ENCODE data around the gene GDI2. TPM values are rescaled to one million over a fixed set of nuclear protein-coding genes. Genes with fewer than 3 reads are reported as not detected.
A peak's percentile ranks its signal among the peaks of the same experiment; 100 is the strongest.
"Not testable (repeated sequence)": the region's sequence is repeated elsewhere in the genome, so short reads cannot be mapped to it uniquely, and the experiment has no call there.

GDI2 gene
- total and polyA plus RNA-seq, 3 experiments from 2014 or later = 171 to 319 (median 311) TPM

DNA sequence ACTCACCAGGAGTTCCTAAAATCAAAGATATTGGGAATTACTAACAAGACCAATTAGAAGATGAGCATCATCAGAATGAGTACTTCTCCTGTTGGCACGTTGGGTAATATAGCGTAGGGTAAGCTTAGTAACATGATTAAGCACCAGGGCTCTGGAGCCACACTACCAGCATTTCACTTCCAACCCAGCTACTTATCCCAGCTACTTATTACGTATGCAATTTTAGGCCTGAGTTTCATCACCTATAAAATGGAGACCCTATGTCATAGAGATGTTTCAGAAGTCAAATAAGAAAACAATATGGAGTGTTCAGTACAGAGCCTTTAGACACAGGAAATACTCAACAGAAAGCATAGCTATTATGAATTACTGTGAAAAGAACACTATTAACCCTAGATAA, 19.0 kb downstream of the GDI2 start:
- H3K27ac Mint-ChIP-seq = peak overlapping the region in 3 of 8 donors; percentile 8 to 46 (median 17)
- H3K27ac ChIP-seq (ENCODE audit: low read depth, low read length) = no peak overlapping the region
- CTCF ChIA-PET = no interaction called here
- POLR2A ChIA-PET = no interaction called here
- no peaks in the 10 kb centered on the region for H3K27me3 ChIP-seq (ENCODE audit: insufficient read depth, low read length, poor library complexity, severe bottlenecking)
- peaks cover 36% of the 10 kb centered on the region for H3K36me3 ChIP-seq (ENCODE audit: insufficient read depth, low read length)
- DNase-seq = no peak
- no peak overlapping the region for H3K4me3 ChIP-seq (ENCODE audit: low read length)
- peaks cover 19 to 25% (median 24%) of the 10 kb centered on the region in 3 donors for H3K4me1 Mint-ChIP-seq
- H3K27me3 Mint-ChIP-seq = no peaks in the 10 kb centered on the region
- no peaks in the 10 kb centered on the region for H3K9me3 ChIP-seq (ENCODE audit: low read length)
- H3K36me3 Mint-ChIP-seq = peaks cover 0 to 82% (median 18%) of the 10 kb centered on the region in 3 donors
- H3K4me3 Mint-ChIP-seq = no peak overlapping the region
- no peaks in the 10 kb centered on the region for H3K9me3 Mint-ChIP-seq
- H3K4me1 ChIP-seq (ENCODE audit: insufficient read depth, low read length) = no peaks in the 10 kb centered on the region

DNA sequence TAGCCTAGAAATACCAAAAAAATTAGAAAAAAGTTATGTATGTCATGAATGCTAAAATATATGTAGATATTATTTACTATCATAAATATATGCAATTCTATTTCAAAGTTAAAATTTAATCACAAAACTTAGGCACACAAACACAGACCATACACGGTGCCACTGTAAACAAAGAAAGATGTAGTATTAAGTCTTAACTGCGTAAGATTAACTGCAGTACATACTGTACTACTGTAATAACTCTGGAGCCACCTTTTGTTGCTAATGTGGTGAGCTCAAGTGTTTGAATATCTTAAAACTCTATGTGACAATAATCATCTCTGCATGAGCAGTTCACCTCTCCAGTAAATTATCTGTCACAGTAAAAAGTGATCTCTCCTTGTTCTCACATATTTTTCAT, 23.6 kb downstream of the GDI2 start:
- peaks cover 0 to 2% (median 0%) of the 10 kb centered on the region in 5 donors for H3K9me3 Mint-ChIP-seq
- no peak for DNase-seq
- POLR2A ChIA-PET = no interaction called here
- no peaks in the 10 kb centered on the region for H3K4me1 ChIP-seq (ENCODE audit: insufficient read depth, low read length)
- no peaks in the 10 kb centered on the region for H3K27me3 ChIP-seq (ENCODE audit: insufficient read depth, low read length, poor library complexity, severe bottlenecking)
- H3K36me3 Mint-ChIP-seq = peaks cover 20 to 83% (median 25%) of the 10 kb centered on the region in 3 donors
- CTCF ChIA-PET = no interaction called here
- H3K27ac ChIP-seq (ENCODE audit: low read depth, low read length) = no peak overlapping the region
- no peak overlapping the region for H3K4me3 Mint-ChIP-seq
- no peaks in the 10 kb centered on the region for H3K9me3 ChIP-seq (ENCODE audit: low read length)
- H3K36me3 ChIP-seq (ENCODE audit: insufficient read depth, low read length) = peaks cover 40% of the 10 kb centered on the region
- H3K4me1 Mint-ChIP-seq = peaks cover 24 to 39% (median 35%) of the 10 kb centered on the region in 3 donors
- H3K27me3 Mint-ChIP-seq = no peaks in the 10 kb centered on the region
- peak overlapping the region in 4 of 8 donors; percentile 31 to 81 (median 62) for H3K27ac Mint-ChIP-seq
- H3K4me3 ChIP-seq (ENCODE audit: low read length) = no peak overlapping the region

DNA sequence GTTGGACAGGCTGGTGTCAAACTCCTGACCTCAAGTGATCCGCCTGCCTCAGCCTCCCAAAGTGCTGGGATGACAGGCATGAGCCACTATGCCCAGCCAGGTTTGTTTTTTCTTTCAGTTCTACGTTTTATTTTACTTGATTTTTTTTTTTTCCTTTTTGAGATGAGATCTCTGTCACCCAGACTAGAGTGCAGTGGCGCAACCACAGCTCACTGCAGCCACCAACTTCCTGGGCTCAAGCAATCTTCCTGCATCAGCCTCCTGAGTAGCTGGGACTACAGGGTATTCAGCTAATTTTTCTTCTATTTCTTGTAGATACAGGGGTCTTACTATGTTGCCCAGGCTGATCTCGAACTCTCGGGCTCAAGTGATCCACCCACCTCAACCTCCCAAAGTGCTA, 24.3 kb downstream of the GDI2 start:
- Mint-ChIP-seq H3K9me3 (peaks cover 0 to 8% (median under 1%) of the 10 kb centered on the region in 5 donors), H3K27ac (peak overlapping the region in 5 of 8 donors; percentile 26 to 81 (median 63)), H3K36me3 (peaks cover 27 to 84% (median 29%) of the 10 kb centered on the region in 3 donors), H3K4me3 (peak overlapping the region in 1 of 7 donors; percentile 28), H3K27me3 (no peaks in the 10 kb centered on the region), H3K4me1 (peaks cover 24 to 43% (median 35%) of the 10 kb centered on the region in 3 donors)
- peaks cover 42% of the 10 kb centered on the region for H3K36me3 ChIP-seq (ENCODE audit: insufficient read depth, low read length)
- H3K27me3 ChIP-seq (ENCODE audit: insufficient read depth, low read length, poor library complexity, severe bottlenecking) = no peaks in the 10 kb centered on the region
- ChIA-PET CTCF (no interaction called here), POLR2A (no interaction called here)
- H3K27ac ChIP-seq (ENCODE audit: low read depth, low read length) = no peak overlapping the region
- peak in 1 of 5 donors; percentile 10 for DNase-seq
- no peaks in the 10 kb centered on the region for H3K9me3 ChIP-seq (ENCODE audit: low read length)
- no peaks in the 10 kb centered on the region for H3K4me1 ChIP-seq (ENCODE audit: insufficient read depth, low read length)
- H3K4me3 ChIP-seq (ENCODE audit: low read length) = no peak overlapping the region

DNA sequence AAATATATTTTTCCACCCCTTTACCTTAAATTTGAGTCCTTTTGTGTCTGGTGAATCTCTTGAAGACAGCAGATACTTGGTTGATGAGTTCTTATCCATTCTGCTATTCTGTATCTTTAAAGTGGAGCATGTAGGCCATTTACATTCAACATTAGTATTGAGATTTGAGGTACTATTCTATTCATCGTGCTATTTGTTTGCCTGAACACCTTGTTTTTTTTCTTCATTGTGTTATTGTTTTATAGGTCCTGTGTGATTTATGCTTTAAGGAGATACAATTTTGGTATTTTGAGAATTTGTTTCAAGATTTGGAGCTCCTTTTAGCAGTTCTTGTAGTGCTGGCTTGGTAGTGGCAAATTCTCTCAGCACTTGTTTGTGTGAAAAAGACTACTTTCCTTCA, 29.9 kb downstream of the GDI2 start:
- H3K9me3 Mint-ChIP-seq = peaks cover 7 to 17% (median 9%) of the 10 kb centered on the region in 5 donors
- POLR2A ChIA-PET = interaction anchor here (0.6 kb wide), 1 partner anchor 65 kb away, joined by 11 read pairs; no protein-coding TSS in a partner anchor
- no peaks in the 10 kb centered on the region for H3K27me3 ChIP-seq (ENCODE audit: insufficient read depth, low read length, poor library complexity, severe bottlenecking)
- H3K4me3 Mint-ChIP-seq = no peak overlapping the region
- peaks cover 33 to 57% (median 49%) of the 10 kb centered on the region in 3 donors for H3K4me1 Mint-ChIP-seq
- H3K4me3 ChIP-seq (ENCODE audit: low read length) = no peak overlapping the region
- peak overlapping the region in 3 of 8 donors; percentile 24 to 48 (median 32) for H3K27ac Mint-ChIP-seq
- no peak overlapping the region for H3K27ac ChIP-seq (ENCODE audit: low read depth, low read length)
- H3K27me3 Mint-ChIP-seq = no peaks in the 10 kb centered on the region
- CTCF ChIA-PET = no interaction called here
- no peak for DNase-seq
- peaks cover 3% of the 10 kb centered on the region for H3K4me1 ChIP-seq (ENCODE audit: insufficient read depth, low read length)
- peaks cover 45% of the 10 kb centered on the region for H3K36me3 ChIP-seq (ENCODE audit: insufficient read depth, low read length)
- H3K9me3 ChIP-seq (ENCODE audit: low read length) = no peaks in the 10 kb centered on the region
- H3K36me3 Mint-ChIP-seq = peaks cover 42 to 79% (median 49%) of the 10 kb centered on the region in 3 donors

DNA sequence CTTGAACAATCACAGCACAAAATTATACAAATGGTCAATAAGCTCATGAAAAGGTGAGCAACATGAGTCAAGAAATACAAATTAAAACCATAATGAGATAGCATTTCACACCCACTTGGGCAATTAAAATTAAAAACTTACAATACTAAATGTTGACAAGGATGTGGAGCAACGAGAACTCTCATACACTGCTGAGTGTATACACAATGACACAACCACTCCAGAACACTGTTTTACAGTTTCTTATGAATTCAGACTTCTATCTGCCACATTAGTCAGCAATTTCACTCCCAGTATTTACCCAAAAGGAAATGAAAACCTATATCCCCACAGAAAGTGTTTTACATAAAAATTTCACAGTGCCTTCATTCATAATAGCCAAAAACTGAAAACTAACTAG, 31.1 kb downstream of the GDI2 start:
- peaks cover 37% of the 10 kb centered on the region for H3K36me3 ChIP-seq (ENCODE audit: insufficient read depth, low read length)
- H3K9me3 Mint-ChIP-seq = peaks cover 7 to 17% (median 9%) of the 10 kb centered on the region in 5 donors
- peak overlapping the region in 1 of 7 donors; percentile 20 for H3K4me3 Mint-ChIP-seq

DNA sequence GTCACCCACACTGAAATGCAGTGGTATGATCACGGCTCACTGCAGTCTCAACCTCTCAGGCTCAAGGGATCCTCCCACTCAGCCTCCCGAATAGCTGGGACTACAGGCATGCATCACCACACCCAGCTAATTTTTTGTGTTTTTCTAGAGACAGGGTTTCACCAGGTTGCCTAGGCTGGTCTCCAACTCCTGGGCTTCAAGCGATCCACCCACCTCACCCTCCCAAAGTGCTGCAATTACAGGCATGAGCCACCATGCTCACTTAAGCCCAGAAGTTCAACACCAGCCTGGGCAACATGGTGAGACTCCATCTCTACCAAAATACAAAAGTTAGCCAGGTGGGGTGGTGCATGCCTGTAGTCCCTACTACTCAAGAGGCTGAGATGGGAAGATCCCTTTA, 33.5 kb downstream of the GDI2 start:
- Mint-ChIP-seq H3K9me3 (peaks cover 6 to 17% (median 9%) of the 10 kb centered on the region in 5 donors), H3K36me3 (peaks cover 34 to 76% (median 35%) of the 10 kb centered on the region in 3 donors), H3K27me3 (no peaks in the 10 kb centered on the region), H3K4me1 (peaks cover 50 to 80% (median 70%) of the 10 kb centered on the region in 3 donors), H3K4me3 (no peak overlapping the region), H3K27ac (peak overlapping the region in 1 of 8 donors; percentile 60)
- Histone ChIP-seq H3K27ac (ENCODE audit: low read depth, low read length) (no peak overlapping the region), H3K36me3 (ENCODE audit: insufficient read depth, low read length) (peaks cover 24% of the 10 kb centered on the region), H3K4me1 (ENCODE audit: insufficient read depth, low read length) (peaks cover 24% of the 10 kb centered on the region), H3K27me3 (ENCODE audit: insufficient read depth, low read length, poor library complexity, severe bottlenecking) (no peaks in the 10 kb centered on the region), H3K9me3 (ENCODE audit: low read length) (no peaks in the 10 kb centered on the region), H3K4me3 (ENCODE audit: low read length) (no peak overlapping the region)
- DNase-seq = no peak
- ChIA-PET POLR2A (no interaction called here), CTCF (no interaction called here)

More for the DNA sequence above, 31.1 kb downstream of the GDI2 start:
- Mint-ChIP-seq H3K27me3 (no peaks in the 10 kb centered on the region), H3K36me3 (peaks cover 39 to 79% (median 47%) of the 10 kb centered on the region in 3 donors), H3K27ac (peak overlapping the region in 6 of 8 donors; percentile 6 to 75 (median 41)), H3K4me1 (peaks cover 33 to 59% (median 51%) of the 10 kb centered on the region in 3 donors)
- CTCF ChIA-PET = no interaction called here
- POLR2A ChIA-PET = no interaction called here
- H3K9me3 ChIP-seq (ENCODE audit: low read length) = no peaks in the 10 kb centered on the region
- H3K4me3 ChIP-seq (ENCODE audit: low read length) = no peak overlapping the region
- no peak overlapping the region for H3K27ac ChIP-seq (ENCODE audit: low read depth, low read length)
- H3K27me3 ChIP-seq (ENCODE audit: insufficient read depth, low read length, poor library complexity, severe bottlenecking) = no peaks in the 10 kb centered on the region
- H3K4me1 ChIP-seq (ENCODE audit: insufficient read depth, low read length) = peaks cover 3% of the 10 kb centered on the region
- no peak for DNase-seq

DNA sequence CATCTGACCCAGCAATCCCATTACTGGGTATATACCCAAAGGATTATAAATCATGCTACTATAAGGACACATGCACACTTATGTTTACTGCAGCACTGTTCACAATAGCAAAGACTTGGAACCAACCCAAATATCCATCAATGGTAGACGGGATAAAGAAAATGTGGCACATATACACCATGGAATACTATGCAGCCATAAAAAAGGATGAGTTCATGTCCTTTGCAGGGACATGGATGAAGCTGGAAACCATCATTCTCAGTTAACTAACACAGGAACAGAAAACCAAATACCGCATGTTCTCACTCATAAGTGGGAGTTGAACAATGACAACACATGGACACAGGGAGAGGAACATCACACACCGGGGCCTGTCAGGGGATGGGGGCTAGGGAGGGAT, 35.5 kb downstream of the GDI2 start:
- peak overlapping the region in 5 of 8 donors; percentile 9 to 86 (median 62) for H3K27ac Mint-ChIP-seq
- H3K27me3 Mint-ChIP-seq; H3K4me3 ChIP-seq (ENCODE audit: low read length); H3K9me3 Mint-ChIP-seq; H3K4me3 Mint-ChIP-seq; H3K9me3 ChIP-seq (ENCODE audit: low read length); H3K27ac ChIP-seq (ENCODE audit: low read depth, low read length); CTCF ChIA-PET; DNase-seq; H3K27me3 ChIP-seq (ENCODE audit: insufficient read depth, low read length, poor library complexity, severe bottlenecking); POLR2A ChIA-PET: not testable (repeated sequence)
- H3K4me1 Mint-ChIP-seq = peaks cover 59 to 88% (median 75%) of the 10 kb centered on the region in 3 donors
- peaks cover 15 to 76% (median 20%) of the 10 kb centered on the region in 3 donors for H3K36me3 Mint-ChIP-seq
- peaks cover 26% of the 10 kb centered on the region for H3K4me1 ChIP-seq (ENCODE audit: insufficient read depth, low read length)
- peaks cover 16% of the 10 kb centered on the region for H3K36me3 ChIP-seq (ENCODE audit: insufficient read depth, low read length)

DNA sequence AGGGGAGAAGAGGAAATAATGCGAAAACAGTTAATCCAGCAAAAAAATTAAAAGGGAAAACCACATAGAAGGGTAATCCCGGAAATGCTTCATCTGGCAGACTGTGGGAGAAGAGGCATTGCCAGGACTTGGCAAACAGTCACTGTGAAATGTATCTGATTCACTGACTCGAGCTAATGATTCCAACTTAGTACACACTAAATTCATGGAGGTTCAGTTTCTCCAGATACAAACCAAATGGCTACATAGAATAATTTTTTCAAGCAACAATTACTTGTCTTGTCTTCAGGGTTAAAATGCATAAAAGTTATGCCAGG, 36.4 kb downstream of the GDI2 start:
- DNase-seq = no peak
- POLR2A ChIA-PET = interaction anchor here (1.9 kb wide), 1 partner anchor 36 kb away, joined by 8 read pairs; the partner anchor contains the start of gene GDI2
- Mint-ChIP-seq H3K9me3 (no peaks in the 10 kb centered on the region), H3K36me3 (peaks cover 6 to 73% (median 15%) of the 10 kb centered on the region in 3 donors), H3K4me3 (no peak overlapping the region), H3K27me3 (no peaks in the 10 kb centered on the region), H3K27ac (peak overlapping the region in 4 of 8 donors; percentile 14 to 88 (median 54)), H3K4me1 (peaks cover 56 to 83% (median 73%) of the 10 kb centered on the region in 3 donors)
- no peak overlapping the region for H3K4me3 ChIP-seq (ENCODE audit: low read length)
- H3K9me3 ChIP-seq (ENCODE audit: low read length) = no peaks in the 10 kb centered on the region
- CTCF ChIA-PET = interaction anchor here (1.3 kb wide), 1 partner anchor 22 kb away, joined by 4 read pairs; no protein-coding TSS in a partner anchor
- H3K27me3 ChIP-seq (ENCODE audit: insufficient read depth, low read length, poor library complexity, severe bottlenecking) = no peaks in the 10 kb centered on the region
- H3K27ac ChIP-seq (ENCODE audit: low read depth, low read length) = no peak overlapping the region
- H3K36me3 ChIP-seq (ENCODE audit: insufficient read depth, low read length) = peaks cover 7% of the 10 kb centered on the region
- H3K4me1 ChIP-seq (ENCODE audit: insufficient read depth, low read length) = peaks cover 23% of the 10 kb centered on the region
